NCI-H187 treated with DMSO at 0.1 percent for 48 hours (cell line): ENCODE data around the gene C2orf72.
"Not testable (repeated sequence)": the region's sequence is repeated elsewhere in the genome, so short reads cannot be mapped to it uniquely, and the experiment has no call there.

Experiments
- DNase-seq: peaks from one replicate; lab custom pipeline; 2025; lab: John Stamatoyannopoulos, UW

Gene C2orf72

GRCh38 chr2:231015478-231015877, 21.8 kb upstream of the C2orf72 start:
- DNase-seq = no peak

DNA sequence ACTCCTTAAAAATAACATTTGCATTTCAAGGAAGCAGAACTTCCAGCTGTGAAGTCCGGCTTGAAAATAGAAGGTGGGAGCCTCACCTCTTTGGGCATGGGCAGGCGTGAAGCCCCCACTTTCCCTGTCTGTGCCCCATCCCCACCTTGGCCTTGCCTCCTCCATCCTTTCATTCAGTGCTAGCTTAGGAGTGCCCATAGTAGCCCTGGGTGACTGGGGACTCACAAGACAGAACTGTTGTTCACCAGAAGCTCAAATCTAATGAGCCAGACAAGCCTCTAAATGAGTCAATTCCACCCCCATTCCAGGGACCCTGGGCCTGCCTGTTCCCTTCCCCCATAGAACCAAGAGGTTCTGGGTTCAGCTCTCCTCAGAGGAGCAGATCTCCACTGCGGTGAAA, 21.4 kb upstream of the C2orf72 start:
- DNase-seq = no peak

GRCh38 chr2:231016566-231017230, 20.6 kb upstream of the C2orf72 start:
- DNase-seq = no peak

GRCh38 chr2:231017231-231017598, 20.1 kb upstream of the C2orf72 start:
- no peak for DNase-seq

- no peak for DNase-seq
Measured at GRCh38 chr2:231018184-231018583, 19.1 kb upstream of the C2orf72 start.

- not testable (repeated sequence) for DNase-seq
Measured at GRCh38 chr2:231025059-231025458, 12.3 kb upstream of the C2orf72 start.

- no peak for DNase-seq
Measured at GRCh38 chr2:231028889-231029288, 8.4 kb upstream of the C2orf72 start.

GRCh38 chr2:231029563-231029962, 7.8 kb upstream of the C2orf72 start:
- no peak for DNase-seq

- DNase-seq = no peak
Measured at GRCh38 chr2:231030725-231031124, 6.6 kb upstream of the C2orf72 start.

DNA sequence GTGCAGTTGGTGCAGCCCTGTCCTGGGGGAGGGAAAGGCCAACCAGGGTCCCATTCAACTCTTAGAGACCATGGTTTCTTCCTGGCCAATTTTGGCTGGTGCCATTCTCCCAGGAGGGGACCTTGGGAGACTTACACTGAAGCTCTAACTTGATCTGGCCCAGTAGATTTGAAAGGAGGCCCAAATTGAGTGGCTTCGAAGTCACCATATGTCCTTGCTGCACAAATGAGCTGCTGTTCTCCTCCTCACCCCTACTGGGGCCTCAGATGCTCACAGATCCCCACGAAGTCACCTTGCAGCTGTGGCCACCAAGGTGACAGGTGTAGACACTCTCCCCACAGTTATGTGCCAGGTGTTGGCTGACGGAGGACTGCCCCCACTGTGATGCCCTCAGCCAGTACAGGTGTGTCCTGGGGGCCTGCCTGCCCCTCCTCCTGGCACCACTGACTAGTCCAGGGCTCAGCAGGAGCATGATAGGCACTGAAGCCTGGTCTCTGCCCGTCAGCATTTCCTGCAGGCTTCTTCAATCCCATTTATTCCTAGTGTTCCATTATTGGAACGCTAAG, 4.7 kb upstream of the C2orf72 start:
- DNase-seq = no peak

- no peak for DNase-seq
Measured at GRCh38 chr2:231033147-231034132, 3.9 kb upstream of the C2orf72 start.

DNA sequence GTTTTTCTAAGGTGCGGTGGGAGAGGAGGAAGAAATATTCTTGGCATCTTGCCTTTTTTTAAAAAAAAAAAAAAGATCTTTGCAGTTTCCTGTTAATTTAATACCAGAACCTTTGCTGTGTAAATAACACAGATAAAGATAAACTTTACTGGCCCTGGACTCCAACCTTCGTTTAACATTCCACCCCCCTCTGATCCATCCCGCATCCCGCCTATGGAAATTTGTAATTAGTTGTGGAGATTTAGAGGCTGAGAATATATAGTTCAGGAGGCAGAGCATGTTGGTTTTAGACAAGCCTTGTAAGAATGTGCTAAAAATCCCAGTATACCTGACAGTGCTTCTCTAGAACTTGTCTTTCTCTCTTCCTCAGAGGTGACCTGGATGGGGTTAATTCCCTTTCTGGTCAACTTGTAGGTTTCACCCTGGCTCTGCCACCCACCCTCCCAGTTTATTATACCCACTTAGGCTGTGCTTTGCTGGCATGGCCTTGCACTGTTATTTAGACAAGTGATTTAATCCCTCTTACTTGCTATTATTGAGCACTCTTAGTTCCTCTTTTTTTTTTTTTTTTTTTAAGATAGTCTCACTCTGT, 2.9 kb upstream of the C2orf72 start:
- DNase-seq = no peak

GRCh38 chr2:231036131-231036530, 1.2 kb upstream of the C2orf72 start:
- DNase-seq = no peak

DNA sequence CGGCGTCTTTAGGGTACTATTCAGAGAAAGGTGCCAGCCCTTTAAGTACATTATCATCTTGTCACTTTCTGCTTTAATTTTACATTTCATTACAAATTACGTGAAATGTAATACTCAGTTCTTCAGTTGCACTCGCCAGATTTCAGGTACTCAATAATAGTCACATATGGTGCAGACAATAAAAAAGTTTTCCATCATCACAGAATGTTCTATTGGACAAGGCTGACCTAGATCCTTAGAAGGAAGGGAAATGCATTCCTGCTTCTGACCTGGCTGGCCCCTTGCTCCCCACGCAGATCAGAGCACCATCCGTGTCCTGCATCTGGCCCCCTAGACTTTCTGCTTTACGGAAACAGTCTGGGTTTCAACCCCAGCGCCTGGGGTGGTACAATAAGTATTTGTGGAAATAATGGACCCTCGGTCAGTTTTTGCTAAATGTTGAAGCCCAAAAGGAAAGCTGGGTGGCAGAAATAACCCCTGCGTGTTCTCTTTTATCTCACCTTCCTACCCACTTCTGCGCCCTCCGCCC, 681 bp upstream of the C2orf72 start:
- no peak for DNase-seq

- DNase-seq = no peak
Measured at GRCh38 chr2:231037731-231038482, 584 bp downstream of the C2orf72 start.

- DNase-seq = no peak
Measured at GRCh38 chr2:231038483-231039293, 1.4 kb downstream of the C2orf72 start.

DNA sequence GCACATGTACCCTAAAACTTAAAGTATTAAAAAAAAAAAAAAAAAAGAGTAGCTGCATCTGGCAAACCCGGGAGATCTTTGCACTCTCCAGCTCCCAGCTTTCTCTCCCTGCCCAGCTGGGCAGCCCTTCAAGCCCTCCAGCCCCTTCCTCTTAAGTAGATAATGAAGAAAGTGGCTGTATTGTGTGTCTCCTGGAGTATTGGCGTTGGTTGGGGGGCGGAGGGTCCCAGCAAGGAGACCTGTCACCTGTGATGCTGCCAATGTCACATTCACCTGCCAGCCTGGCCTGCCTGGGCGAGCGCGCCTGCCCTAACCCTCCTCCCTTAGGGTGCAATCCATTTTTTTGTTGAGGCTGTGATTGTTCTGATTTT, 2.0 kb downstream of the C2orf72 start:
- DNase-seq = no peak

DNA sequence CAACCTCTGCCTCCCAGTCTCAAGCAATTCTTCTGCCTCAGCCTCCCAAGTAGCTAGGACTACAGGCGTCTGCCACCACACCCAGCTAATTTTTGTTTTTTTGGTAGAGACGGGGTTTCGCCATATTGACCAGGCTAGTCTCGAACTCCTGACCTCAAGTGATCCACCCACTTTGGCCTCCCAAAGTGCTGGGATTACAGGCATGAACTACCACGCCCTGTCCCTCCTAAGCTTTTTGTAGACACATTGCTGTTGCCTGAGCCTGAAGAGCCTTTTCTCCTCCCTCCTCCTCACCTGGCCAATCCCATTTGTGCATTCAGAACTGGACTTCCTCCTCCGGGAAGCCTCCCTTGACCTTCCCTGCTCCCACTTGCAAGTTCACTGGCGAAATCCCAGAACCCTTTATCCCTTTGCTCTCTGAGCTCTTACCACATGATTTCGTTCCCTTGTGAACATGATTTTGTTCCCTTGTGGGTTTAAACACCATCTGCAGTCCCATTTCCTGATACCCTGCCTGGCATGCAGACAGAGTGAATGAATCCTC, 2.6 kb downstream of the C2orf72 start:
- DNase-seq = no peak

GRCh38 chr2:231041061-231041689, 3.9 kb downstream of the C2orf72 start:
- DNase-seq = no peak

DNA sequence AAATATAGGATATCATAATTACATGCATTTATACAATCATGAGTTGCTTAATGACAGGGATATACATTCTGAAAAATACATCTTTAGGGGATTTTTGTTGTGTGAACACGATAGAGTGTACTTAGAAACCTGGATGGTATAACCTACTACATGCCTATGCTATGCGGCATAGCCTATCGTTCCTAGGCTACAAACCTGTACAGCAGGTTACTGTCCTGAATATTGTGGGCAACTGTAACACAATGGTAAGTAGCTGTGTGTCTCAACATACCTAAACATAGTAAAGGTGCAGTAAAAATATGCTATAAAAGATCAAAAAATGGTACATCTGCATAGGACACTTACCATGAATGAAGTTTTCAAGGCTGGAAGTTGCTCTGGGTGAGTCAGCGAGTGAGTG, 6.5 kb downstream of the C2orf72 start:
- DNase-seq = no peak
